Calu3 (cell line): ENCODE data around the gene ZNF107. TPM values are rescaled to one million over a fixed set of nuclear protein-coding genes. Genes with fewer than 3 reads are reported as not detected.

Source experiments
- BruUV-seq: library from RNA; stranded (reverse); fragments of 400-500 nt; replicated peaks from 2 replicates; lab custom pipeline; 2021; lab: Mats Ljungman, UMichigan
- CTCF ChIA-PET: fragments of 300-600 bp; sonication (Branson Sonifier 250); formaldehyde crosslinking; loops from one replicate; lab custom pipeline; 2022; ENCODE audit warnings: antibody characterized with exemption; lab: Charles Lee
- DNase-seq: peaks from one replicate; pipeline ENCODE4 v3.0.0; 2022
- H3K27ac Mint-ChIP-seq: one replicate; pipeline ENCODE4 v1.8.0; 2022; ENCODE audit warnings: mixed read lengths; ENCODE audit not compliant: unreplicated experiment
- H3K27me3 Mint-ChIP-seq: one replicate; pipeline ENCODE4 v1.8.0; 2022; ENCODE audit warnings: mixed read lengths; ENCODE audit not compliant: unreplicated experiment
- H3K36me3 Mint-ChIP-seq: one replicate; pipeline ENCODE4 v1.8.0; 2022; ENCODE audit warnings: mild to moderate bottlenecking, moderate library complexity, mixed read lengths; ENCODE audit not compliant: insufficient read depth, unreplicated experiment
- H3K4me1 Mint-ChIP-seq: one replicate; pipeline ENCODE4 v1.8.0; 2022; ENCODE audit warnings: mild to moderate bottlenecking, low read depth, mixed read lengths; ENCODE audit not compliant: unreplicated experiment
- H3K4me3 Mint-ChIP-seq: one replicate; pipeline ENCODE4 v1.8.0; 2022; ENCODE audit warnings: mild to moderate bottlenecking, low read depth, moderate library complexity, mixed read lengths; ENCODE audit not compliant: unreplicated experiment
- H3K9me3 Mint-ChIP-seq: one replicate; pipeline ENCODE4 v1.8.0; 2022; ENCODE audit warnings: low read depth, mixed read lengths; ENCODE audit not compliant: unreplicated experiment
- intact Hi-C: fragments of 100-400 bp; cut with micrococcal nuclease; formaldehyde crosslinking; loops from one replicate; pipeline ENCODE4 v1.10.0; 2022; ENCODE audit not compliant: unreplicated experiment
- microRNA-seq: library from miRNA; unstranded; fragments of <30 nt; microRNA quantifications from one replicate; pipeline ENCODE4 v1.2.0, GENCODE V29; 2022
- total RNA-seq: library from RNA; stranded (reverse); gene quantifications from 2 replicates; pipeline ENCODE4 v1.2.3, GENCODE V29; 2022
- TF ChIP-seq, protein P1 (sequence below): fragments of 200-600 bp; IDR thresholded peaks from one replicate; pipeline ENCODE4 v1.8.0; 2022; ENCODE audit warnings: antibody characterized with exemption; ENCODE audit not compliant: unreplicated experiment

ZNF107 gene
- total RNA-seq, 1 experiment from 2014 or later: 7.7 TPM

DNA sequence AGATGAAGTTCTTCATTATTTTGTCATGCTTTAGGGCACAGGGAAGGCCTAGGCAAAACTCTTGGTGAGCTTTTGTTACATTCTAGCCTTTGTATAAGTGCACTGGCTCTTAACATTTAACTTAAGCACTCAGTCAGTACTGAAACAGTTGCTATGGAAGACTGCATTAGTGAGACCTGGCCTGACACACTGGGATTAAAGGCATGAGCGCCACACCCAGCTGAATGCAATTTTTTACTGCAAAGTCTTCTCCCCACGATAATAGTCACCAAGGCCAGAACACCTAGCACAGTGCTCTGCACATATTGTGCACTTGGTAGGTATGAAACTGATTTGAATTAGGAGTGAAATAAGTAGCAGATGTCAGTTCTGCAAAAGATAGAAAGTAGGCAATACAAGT lies 87.1 kb downstream of the ZNF107 start:
- H3K4me3 Mint-ChIP-seq: no peak overlapping the region
- no peak overlapping the region for H3K27ac Mint-ChIP-seq
- H3K27me3 Mint-ChIP-seq: no peaks in the 10 kb centered on the region
- peaks cover 4% of the 10 kb centered on the region for H3K9me3 Mint-ChIP-seq
- no TSS peak for BruUV-seq
- TF ChIP-seq, protein P1, sequence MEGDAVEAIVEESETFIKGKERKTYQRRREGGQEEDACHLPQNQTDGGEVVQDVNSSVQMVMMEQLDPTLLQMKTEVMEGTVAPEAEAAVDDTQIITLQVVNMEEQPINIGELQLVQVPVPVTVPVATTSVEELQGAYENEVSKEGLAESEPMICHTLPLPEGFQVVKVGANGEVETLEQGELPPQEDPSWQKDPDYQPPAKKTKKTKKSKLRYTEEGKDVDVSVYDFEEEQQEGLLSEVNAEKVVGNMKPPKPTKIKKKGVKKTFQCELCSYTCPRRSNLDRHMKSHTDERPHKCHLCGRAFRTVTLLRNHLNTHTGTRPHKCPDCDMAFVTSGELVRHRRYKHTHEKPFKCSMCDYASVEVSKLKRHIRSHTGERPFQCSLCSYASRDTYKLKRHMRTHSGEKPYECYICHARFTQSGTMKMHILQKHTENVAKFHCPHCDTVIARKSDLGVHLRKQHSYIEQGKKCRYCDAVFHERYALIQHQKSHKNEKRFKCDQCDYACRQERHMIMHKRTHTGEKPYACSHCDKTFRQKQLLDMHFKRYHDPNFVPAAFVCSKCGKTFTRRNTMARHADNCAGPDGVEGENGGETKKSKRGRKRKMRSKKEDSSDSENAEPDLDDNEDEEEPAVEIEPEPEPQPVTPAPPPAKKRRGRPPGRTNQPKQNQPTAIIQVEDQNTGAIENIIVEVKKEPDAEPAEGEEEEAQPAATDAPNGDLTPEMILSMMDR: no peak
- CTCF ChIA-PET: no interaction called here
- H3K36me3 Mint-ChIP-seq: no peaks in the 10 kb centered on the region
- H3K4me1 Mint-ChIP-seq: no peaks in the 10 kb centered on the region
- DNase-seq: no peak
- intact Hi-C loops: no loop called here

DNA sequence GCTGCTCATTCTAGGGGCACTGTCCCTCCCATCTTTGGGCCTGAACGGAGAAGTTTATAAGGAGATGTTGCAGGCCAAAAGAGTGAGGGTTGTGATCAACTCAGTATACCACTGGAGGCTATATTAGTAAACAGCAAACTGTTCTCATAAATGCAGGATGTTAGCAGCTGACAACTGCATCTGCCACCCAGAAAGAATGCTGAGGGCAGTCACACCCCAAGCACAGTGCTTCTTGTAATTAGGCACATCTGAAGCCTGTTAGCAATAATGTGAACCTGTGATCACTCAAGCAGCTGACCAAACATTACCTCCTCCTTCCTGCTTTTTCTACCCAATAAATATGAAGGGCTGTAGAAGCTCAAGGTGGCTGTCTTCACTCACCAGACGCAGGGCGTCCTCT lies 89.9 kb downstream of the ZNF107 start:
- CTCF ChIA-PET: no interaction called here

GRCh38 chr7:64758151-64758550 lies 92.2 kb downstream of the ZNF107 start:
- H3K27me3 Mint-ChIP-seq: no peaks in the 10 kb centered on the region
- no peaks in the 10 kb centered on the region for H3K4me1 Mint-ChIP-seq
- TF ChIP-seq, protein P1: no peak
- CTCF ChIA-PET: no interaction called here
- no peak overlapping the region for H3K4me3 Mint-ChIP-seq
- intact Hi-C loops: no loop called here
- no peak overlapping the region for H3K27ac Mint-ChIP-seq
- no TSS peak for BruUV-seq
- H3K9me3 Mint-ChIP-seq: peaks cover 4% of the 10 kb centered on the region
- DNase-seq: no peak
- no peaks in the 10 kb centered on the region for H3K36me3 Mint-ChIP-seq

More for the DNA sequence above, 89.9 kb downstream of the ZNF107 start:
- no TSS peak for BruUV-seq
- Mint-ChIP-seq H3K36me3 (no peaks in the 10 kb centered on the region), H3K4me1 (no peaks in the 10 kb centered on the region), H3K4me3 (no peak overlapping the region), H3K9me3 (peaks cover 4% of the 10 kb centered on the region), H3K27me3 (no peaks in the 10 kb centered on the region), H3K27ac (no peak overlapping the region)
- intact Hi-C loops: no loop called here
- TF ChIP-seq, protein P1: no peak
- DNase-seq: no peak

Small RNA genes lying within 50 kb of the gene (microRNA-seq; reads per million reads assigned to microRNA genes)
- gene MIR6839: not detected

Other genes starting within 250 kb of the ZNF107 start
- gene ZNF680, start 103.1 kb upstream of the ZNF107 start, total RNA-seq: 14.5 and 16.6 TPM in 2 replicates
- gene ZNF138, start 128.3 kb downstream of the ZNF107 start, total RNA-seq: 5.5 and 6.5 TPM in 2 replicates
- 5.1 and 6.2 TPM in 2 replicates for gene ZNF273, start 237.1 kb downstream of the ZNF107 start, total RNA-seq